Osteoblast (primary cell): ENCODE measurements around the gene TMEM37. TPM values are rescaled to one million over a fixed set of nuclear protein-coding genes. Genes with fewer than 3 reads are reported as not detected.
A peak's percentile ranks its signal among the peaks of the same experiment; 100 is the strongest.

Experiments used
- DNase-seq: peaks from one replicate; pipeline ENCODE4 v3.0.0; 2011; ENCODE audit warnings: low spot score, mixed read lengths; ENCODE audit not compliant: insufficient read length; ENCODE audit errors: missing footprints
- H2AFZ ChIP-seq: 2 replicates; pipeline ENCODE4 v1.6.0; 2011; ENCODE audit warnings: mild to moderate bottlenecking, low read length
- H3K27ac ChIP-seq: 2 replicates; pipeline ENCODE4 v1.5.1; 2011; ENCODE audit warnings: mild to moderate bottlenecking, low read depth, low read length, moderate library complexity
- H3K27me3 ChIP-seq: 2 replicates; pipeline ENCODE4 v1.6.0; 2012; ENCODE audit warnings: mild to moderate bottlenecking, control low read depth, inconsistent platforms, low read length, moderate library complexity; ENCODE audit not compliant: insufficient read depth
- H3K36me3 ChIP-seq: 2 replicates; pipeline ENCODE4 v1.5.1; 2011; ENCODE audit warnings: mild to moderate bottlenecking, low read length, control low read depth, moderate library complexity; ENCODE audit not compliant: insufficient read depth
- H3K4me1 ChIP-seq: 2 replicates; pipeline ENCODE4 v1.5.1; 2011; ENCODE audit warnings: mild to moderate bottlenecking, low read length, control low read depth, moderate library complexity; ENCODE audit not compliant: insufficient read depth
- H3K4me2 ChIP-seq: 2 replicates; pipeline ENCODE4 v1.6.0; 2011; ENCODE audit warnings: mild to moderate bottlenecking, low read length; ENCODE audit not compliant: insufficient read depth
- H3K4me3 ChIP-seq: fragments of 200-600 bp; sonication (generic); 3 replicates; pipeline ENCODE4 v1.5.1; 2012; ENCODE audit warnings: mild to moderate bottlenecking, low read length, inconsistent platforms; ENCODE audit not compliant: insufficient read depth
- H3K79me2 ChIP-seq: 2 replicates; pipeline ENCODE4 v1.6.0; 2012; ENCODE audit warnings: mild to moderate bottlenecking, low read length, control low read depth, inconsistent platforms; ENCODE audit not compliant: insufficient read depth
- H3K9me3 ChIP-seq: 2 replicates; pipeline ENCODE4 v1.5.1; 2011; ENCODE audit warnings: low read depth, low read length, control low read depth
- H4K20me1 ChIP-seq: 2 replicates; pipeline ENCODE4 v1.6.0; 2012; ENCODE audit warnings: mild to moderate bottlenecking, low read length, control low read depth; ENCODE audit not compliant: insufficient read depth
- total RNA-seq: library from RNA; depleted of rRNA; stranded (reverse); fragments of >200 nt; gene quantifications from 2 replicates; pipeline ENCODE4 v1.2.3, GENCODE V29; 2012
- TF ChIP-seq, protein P1 (sequence below): IDR thresholded peaks from 2 replicates; pipeline ENCODE4 v1.5.1; 2011; ENCODE audit warnings: mild to moderate bottlenecking, low read depth, low read length, moderate library complexity; ENCODE audit errors: extremely low read depth

Gene TMEM37
- total RNA-seq, 1 donor, result 1.1 TPM

GRCh38 chr2:119422360-119423107 is 9.1 kb upstream of the TMEM37 start:
- H3K4me3 ChIP-seq, result no peak overlapping the region
- TF ChIP-seq, protein P1, sequence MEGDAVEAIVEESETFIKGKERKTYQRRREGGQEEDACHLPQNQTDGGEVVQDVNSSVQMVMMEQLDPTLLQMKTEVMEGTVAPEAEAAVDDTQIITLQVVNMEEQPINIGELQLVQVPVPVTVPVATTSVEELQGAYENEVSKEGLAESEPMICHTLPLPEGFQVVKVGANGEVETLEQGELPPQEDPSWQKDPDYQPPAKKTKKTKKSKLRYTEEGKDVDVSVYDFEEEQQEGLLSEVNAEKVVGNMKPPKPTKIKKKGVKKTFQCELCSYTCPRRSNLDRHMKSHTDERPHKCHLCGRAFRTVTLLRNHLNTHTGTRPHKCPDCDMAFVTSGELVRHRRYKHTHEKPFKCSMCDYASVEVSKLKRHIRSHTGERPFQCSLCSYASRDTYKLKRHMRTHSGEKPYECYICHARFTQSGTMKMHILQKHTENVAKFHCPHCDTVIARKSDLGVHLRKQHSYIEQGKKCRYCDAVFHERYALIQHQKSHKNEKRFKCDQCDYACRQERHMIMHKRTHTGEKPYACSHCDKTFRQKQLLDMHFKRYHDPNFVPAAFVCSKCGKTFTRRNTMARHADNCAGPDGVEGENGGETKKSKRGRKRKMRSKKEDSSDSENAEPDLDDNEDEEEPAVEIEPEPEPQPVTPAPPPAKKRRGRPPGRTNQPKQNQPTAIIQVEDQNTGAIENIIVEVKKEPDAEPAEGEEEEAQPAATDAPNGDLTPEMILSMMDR, result no peak
- peaks cover 3% of the 10 kb centered on the region for H3K9me3 ChIP-seq
- H3K36me3 ChIP-seq, result no peaks in the 10 kb centered on the region
- peaks cover 8% of the 10 kb centered on the region for H3K4me1 ChIP-seq
- H3K79me2 ChIP-seq, result no peaks in the 10 kb centered on the region
- no peak overlapping the region for H3K4me2 ChIP-seq
- H2AFZ ChIP-seq, result no peak overlapping the region
- no peak for DNase-seq
- H3K27ac ChIP-seq, result no peak overlapping the region
- H4K20me1 ChIP-seq, result no peaks in the 10 kb centered on the region
- peaks cover 42% of the 10 kb centered on the region for H3K27me3 ChIP-seq

- Histone ChIP-seq H3K36me3 (no peaks in the 10 kb centered on the region), H2AFZ (no peak overlapping the region), H3K4me1 (peaks cover 8% of the 10 kb centered on the region), H3K79me2 (no peaks in the 10 kb centered on the region), H4K20me1 (no peaks in the 10 kb centered on the region), H3K4me2 (no peak overlapping the region), H3K27me3 (peaks cover 48% of the 10 kb centered on the region), H3K4me3 (no peak overlapping the region), H3K27ac (no peak overlapping the region), H3K9me3 (peaks cover 3% of the 10 kb centered on the region)
- DNase-seq, result no peak
- TF ChIP-seq, protein P1, result no peak
Observed at GRCh38 chr2:119423108-119423444, 8.6 kb upstream of the TMEM37 start.

GRCh38 chr2:119423811-119424210 is 7.8 kb upstream of the TMEM37 start:
- Histone ChIP-seq H3K27me3 (peaks cover 48% of the 10 kb centered on the region), H2AFZ (no peak overlapping the region), H3K27ac (no peak overlapping the region), H3K36me3 (no peaks in the 10 kb centered on the region), H3K4me1 (peaks cover 6% of the 10 kb centered on the region), H4K20me1 (no peaks in the 10 kb centered on the region), H3K79me2 (no peaks in the 10 kb centered on the region), H3K4me2 (no peak overlapping the region), H3K9me3 (peaks cover 3% of the 10 kb centered on the region), H3K4me3 (no peak overlapping the region)
- TF ChIP-seq, protein P1, result no peak
- DNase-seq, result no peak

DNA sequence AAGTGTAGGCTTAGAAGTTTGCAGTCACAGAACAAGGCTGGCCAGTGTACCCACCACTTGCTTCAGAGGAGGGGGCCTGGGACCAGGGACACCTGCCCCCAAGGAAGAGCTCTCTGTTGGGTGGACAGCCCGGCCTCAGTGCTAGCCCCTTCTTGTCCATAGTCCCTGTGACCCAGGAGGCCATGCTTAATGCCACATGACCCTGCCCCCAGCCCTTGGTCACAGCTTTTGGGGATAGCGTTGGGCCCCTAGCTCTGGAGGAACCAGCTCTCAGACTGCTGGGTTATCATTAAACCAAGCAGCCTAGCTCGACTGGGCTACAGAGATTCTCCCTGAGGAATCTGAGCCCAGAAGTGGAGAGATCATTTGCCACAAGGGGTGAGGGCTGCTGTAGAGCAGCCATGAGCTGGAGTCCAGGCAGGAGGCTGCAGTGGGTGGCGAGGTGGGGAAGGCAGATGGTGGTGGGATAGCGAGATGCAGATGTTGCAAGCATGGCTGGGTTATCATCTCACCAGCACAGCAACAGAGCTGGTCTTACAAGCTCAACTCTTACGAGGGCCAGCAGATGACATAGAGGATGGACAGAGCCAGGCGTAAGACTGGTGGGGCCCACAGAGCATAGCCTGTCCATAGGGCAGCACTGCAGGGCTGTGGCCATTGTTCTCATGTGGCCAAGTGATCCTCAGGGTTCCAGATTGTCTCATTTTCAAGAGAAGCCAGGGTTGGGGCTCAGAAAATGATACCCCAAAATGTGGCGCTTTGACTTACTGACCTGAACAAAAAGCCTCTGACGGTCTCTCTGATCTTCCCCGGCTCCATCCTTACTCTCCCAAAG is 7.2 kb upstream of the TMEM37 start:
- Histone ChIP-seq H3K27me3 (peaks cover 48% of the 10 kb centered on the region), H3K36me3 (no peaks in the 10 kb centered on the region), H3K4me3 (no peak overlapping the region), H3K27ac (no peak overlapping the region), H3K4me2 (no peak overlapping the region), H4K20me1 (no peaks in the 10 kb centered on the region), H3K9me3 (peaks cover 3% of the 10 kb centered on the region), H3K79me2 (no peaks in the 10 kb centered on the region), H3K4me1 (no peaks in the 10 kb centered on the region), H2AFZ (no peak overlapping the region)
- TF ChIP-seq, protein P1, result no peak
- DNase-seq, result peak; percentile 49
